MM.1S (cell line): ENCODE measurements around the gene LPIN2.

ENCODE experiments used
- DNase-seq: peaks from one replicate; pipeline ENCODE4 v3.0.0-alpha.2; 2015
- H2AFZ ChIP-seq: fragments of 300-600 bp; sonication (generic); 2 replicates; pipeline ENCODE4 v1.6.0; 2016; ENCODE audit warnings: antibody characterized with exemption, low read length
- H3F3A ChIP-seq: fragments of 300-600 bp; sonication (generic); 2 replicates; pipeline ENCODE4 v1.6.1; 2016; ENCODE audit warnings: mild to moderate bottlenecking, antibody characterized with exemption, low read length, moderate library complexity, mixed read lengths; ENCODE audit not compliant: insufficient read depth
- H3K27ac ChIP-seq: fragments of 300-600 bp; sonication (generic); 2 replicates; pipeline ENCODE4 v1.5.1; 2016; ENCODE audit warnings: mild to moderate bottlenecking, low read length
- H3K27me3 ChIP-seq: fragments of 300-600 bp; sonication (generic); replicated peaks from 2 replicates; pipeline ENCODE4 v1.6.0; 2016; ENCODE audit warnings: low read length; ENCODE audit not compliant: insufficient read depth
- H3K36me3 ChIP-seq: fragments of 300-600 bp; sonication (generic); replicated peaks from 2 replicates; pipeline ENCODE4 v1.6.1; 2016; ENCODE audit warnings: mild to moderate bottlenecking, low read length, mixed read lengths; ENCODE audit not compliant: insufficient read depth
- H3K4me1 ChIP-seq: fragments of 300-600 bp; sonication (generic); 2 replicates; pipeline ENCODE4 v1.6.1; 2016; ENCODE audit warnings: low read length, mixed read lengths
- H3K4me2 ChIP-seq: fragments of 300-600 bp; sonication (generic); 2 replicates; pipeline ENCODE4 v1.6.0; 2016; ENCODE audit warnings: low read depth, low read length
- H3K4me3 ChIP-seq: fragments of 300-600 bp; sonication (generic); 2 replicates; pipeline ENCODE4 v1.5.1; 2016; ENCODE audit warnings: low read length, mixed read lengths
- H3K79me2 ChIP-seq: fragments of 300-600 bp; sonication (generic); 2 replicates; pipeline ENCODE4 v1.6.1; 2016; ENCODE audit warnings: mixed run types, low read length, mixed read lengths
- H3K9ac ChIP-seq: fragments of 300-600 bp; sonication (generic); 2 replicates; pipeline ENCODE4 v1.6.1; 2016; ENCODE audit warnings: low read length, mixed read lengths
- H3K9me2 ChIP-seq: fragments of 300-600 bp; sonication (generic); replicated peaks from 2 replicates; pipeline ENCODE4 v1.6.1; 2016; ENCODE audit warnings: mild to moderate bottlenecking, low read length, mixed read lengths; ENCODE audit not compliant: insufficient read depth
- H3K9me3 ChIP-seq: fragments of 300-600 bp; sonication (generic); replicated peaks from 2 replicates; pipeline ENCODE4 v1.6.1; 2016; ENCODE audit warnings: mild to moderate bottlenecking, low read length, mixed read lengths; ENCODE audit not compliant: insufficient read depth
- H4K20me1 ChIP-seq: fragments of 300-600 bp; sonication (generic); 2 replicates; pipeline ENCODE4 v1.6.1; 2016; ENCODE audit warnings: mild to moderate bottlenecking, low read length, moderate library complexity, mixed read lengths; ENCODE audit not compliant: insufficient read depth
- EZH2 ChIP-seq: fragments of 300-600 bp; sonication (generic); optimal IDR thresholded peaks from 2 replicates; pipeline ENCODE3; 2017; ENCODE audit warnings: low read depth, mild to moderate bottlenecking, antibody characterized with exemption, low read length, mixed read lengths
- EZH2phosphoT487 ChIP-seq: fragments of 300-600 bp; sonication (generic); IDR thresholded peaks from 2 replicates; pipeline ENCODE4 v1.6.1; 2018; ENCODE audit warnings: antibody characterized with exemption, low read length
- TF ChIP-seq, protein P1 (sequence below): fragments of 300-600 bp; sonication (generic); IDR thresholded peaks from 2 replicates; pipeline ENCODE4 v1.5.1; 2016; ENCODE audit warnings: antibody characterized with exemption, low read length, mixed read lengths

LPIN2 gene

DNA sequence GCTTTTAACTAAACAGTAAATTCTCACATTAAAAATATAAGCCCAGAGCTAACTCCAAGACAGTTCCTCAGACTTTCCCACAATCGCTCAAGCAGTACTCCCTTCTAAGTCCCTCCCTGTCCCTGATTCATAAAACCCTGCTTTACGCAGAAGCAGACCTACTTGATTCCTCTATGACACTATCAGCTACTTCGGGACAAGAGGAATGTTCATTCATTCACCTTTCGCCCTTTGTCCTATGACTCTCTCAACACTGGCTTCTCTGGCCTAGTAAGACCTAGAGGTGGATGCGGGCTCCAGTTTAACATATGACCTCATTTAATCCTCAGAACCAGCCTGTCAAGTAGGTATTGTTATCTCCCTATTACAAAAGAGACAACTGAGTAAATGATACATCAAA lies 10.2 kb downstream of the LPIN2 start:
- no peak overlapping the region for H3K9ac ChIP-seq
- DNase-seq: no peak
- no peaks in the 10 kb centered on the region for H3F3A ChIP-seq
- no peak overlapping the region for H3K4me2 ChIP-seq
- no peak overlapping the region for H3K27ac ChIP-seq
- no peaks in the 10 kb centered on the region for H3K27me3 ChIP-seq
- peaks cover 8% of the 10 kb centered on the region; the same call in 1 of the 2 replicates for H3K79me2 ChIP-seq
- H3K9me2 ChIP-seq: no peaks in the 10 kb centered on the region
- TF ChIP-seq EZH2phosphoT487: no peak
- TF ChIP-seq EZH2: no peak
- TF ChIP-seq, protein P1, sequence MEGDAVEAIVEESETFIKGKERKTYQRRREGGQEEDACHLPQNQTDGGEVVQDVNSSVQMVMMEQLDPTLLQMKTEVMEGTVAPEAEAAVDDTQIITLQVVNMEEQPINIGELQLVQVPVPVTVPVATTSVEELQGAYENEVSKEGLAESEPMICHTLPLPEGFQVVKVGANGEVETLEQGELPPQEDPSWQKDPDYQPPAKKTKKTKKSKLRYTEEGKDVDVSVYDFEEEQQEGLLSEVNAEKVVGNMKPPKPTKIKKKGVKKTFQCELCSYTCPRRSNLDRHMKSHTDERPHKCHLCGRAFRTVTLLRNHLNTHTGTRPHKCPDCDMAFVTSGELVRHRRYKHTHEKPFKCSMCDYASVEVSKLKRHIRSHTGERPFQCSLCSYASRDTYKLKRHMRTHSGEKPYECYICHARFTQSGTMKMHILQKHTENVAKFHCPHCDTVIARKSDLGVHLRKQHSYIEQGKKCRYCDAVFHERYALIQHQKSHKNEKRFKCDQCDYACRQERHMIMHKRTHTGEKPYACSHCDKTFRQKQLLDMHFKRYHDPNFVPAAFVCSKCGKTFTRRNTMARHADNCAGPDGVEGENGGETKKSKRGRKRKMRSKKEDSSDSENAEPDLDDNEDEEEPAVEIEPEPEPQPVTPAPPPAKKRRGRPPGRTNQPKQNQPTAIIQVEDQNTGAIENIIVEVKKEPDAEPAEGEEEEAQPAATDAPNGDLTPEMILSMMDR: no peak
- H3K36me3 ChIP-seq: no peaks in the 10 kb centered on the region
- no peaks in the 10 kb centered on the region for H3K9me3 ChIP-seq
- H3K4me1 ChIP-seq: no peaks in the 10 kb centered on the region
- H2AFZ ChIP-seq: no peak overlapping the region
- no peaks in the 10 kb centered on the region for H4K20me1 ChIP-seq
- H3K4me3 ChIP-seq: no peak overlapping the region

DNA sequence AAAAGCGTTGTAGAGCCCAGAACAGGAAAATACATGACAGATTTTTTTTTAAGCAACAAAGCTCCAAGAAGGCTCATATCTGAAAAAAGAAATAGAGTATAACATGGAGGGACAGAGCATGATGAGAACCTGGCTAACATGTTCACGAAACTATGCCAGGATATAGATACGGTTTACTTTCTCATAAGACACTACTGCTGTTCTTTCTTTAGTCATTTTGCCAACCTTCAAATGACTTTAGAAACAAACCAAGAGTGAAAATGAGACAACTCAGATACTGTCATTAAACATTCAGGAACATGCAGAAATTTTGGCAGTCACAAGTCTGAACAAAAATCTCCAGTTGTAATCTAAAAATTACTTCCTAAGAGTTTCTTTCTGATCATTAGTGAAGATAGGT lies 14.3 kb downstream of the LPIN2 start:
- Histone ChIP-seq H2AFZ (no peak overlapping the region), H3K36me3 (no peaks in the 10 kb centered on the region), H3K4me1 (peaks cover 5% of the 10 kb centered on the region), H3K9me2 (no peaks in the 10 kb centered on the region), H3K9ac (no peak overlapping the region), H3K9me3 (no peaks in the 10 kb centered on the region), H3F3A (no peaks in the 10 kb centered on the region; the same call in 1 of the 2 replicates), H3K27me3 (no peaks in the 10 kb centered on the region), H3K27ac (no peak overlapping the region), H3K79me2 (peaks cover 5% of the 10 kb centered on the region; the same call in 1 of the 2 replicates), H4K20me1 (no peaks in the 10 kb centered on the region), H3K4me3 (no peak overlapping the region), H3K4me2 (no peak overlapping the region)
- TF ChIP-seq, protein P1: no peak
- no peak for TF ChIP-seq EZH2
- DNase-seq: no peak

DNA sequence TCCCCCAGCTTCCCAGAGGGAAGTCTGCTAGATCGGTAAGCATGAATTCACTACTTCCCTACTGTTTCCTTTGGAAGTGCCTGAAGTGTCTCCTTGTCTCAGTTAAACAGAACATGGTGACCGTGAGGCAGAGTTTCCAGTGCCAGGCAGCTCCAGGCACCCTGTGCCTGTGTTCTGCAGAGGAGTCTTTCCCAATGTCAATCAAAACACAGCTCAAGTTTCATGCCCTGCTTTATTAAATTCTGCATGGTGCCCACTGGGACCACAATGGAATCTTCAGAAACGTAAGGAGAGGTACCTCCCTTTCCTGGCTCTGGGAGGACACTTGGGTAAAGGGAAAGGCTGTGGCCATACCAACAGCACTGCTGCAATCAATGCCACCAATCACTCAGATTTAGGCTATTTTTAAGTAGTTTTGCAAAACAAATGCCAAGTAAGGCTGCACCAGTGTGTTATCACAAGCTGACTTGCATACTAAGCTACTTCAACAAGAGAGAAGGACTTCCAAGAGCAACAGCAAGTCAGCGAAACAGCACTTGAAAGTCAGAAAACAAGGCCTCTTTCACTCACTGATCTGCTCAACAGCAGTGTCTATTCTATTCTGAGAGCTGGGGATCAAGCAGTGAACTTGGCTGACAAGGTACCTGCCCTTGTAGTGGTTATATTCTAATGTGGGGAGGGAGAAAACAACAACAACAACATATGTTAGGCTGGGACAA lies 14.9 kb downstream of the LPIN2 start:
- Histone ChIP-seq H4K20me1 (no peaks in the 10 kb centered on the region), H3K36me3 (no peaks in the 10 kb centered on the region), H3K27me3 (no peaks in the 10 kb centered on the region), H3K4me2 (no peak overlapping the region), H2AFZ (no peak overlapping the region), H3K9me2 (no peaks in the 10 kb centered on the region), H3K9me3 (no peaks in the 10 kb centered on the region), H3K9ac (no peak overlapping the region), H3K27ac (no peak overlapping the region), H3K4me1 (peaks cover 5% of the 10 kb centered on the region), H3K4me3 (no peak overlapping the region), H3F3A (no peaks in the 10 kb centered on the region; the same call in 1 of the 2 replicates), H3K79me2 (peaks cover 5% of the 10 kb centered on the region; the same call in 1 of the 2 replicates)
- DNase-seq: no peak
- TF ChIP-seq EZH2phosphoT487: no peak
- TF ChIP-seq, protein P1: no peak
- no peak for TF ChIP-seq EZH2
